HG03064 (cell line): ENCODE results near the gene CXorf58.
"Not testable (repeated sequence)": the region's sequence is repeated elsewhere in the genome, so short reads cannot be mapped to it uniquely, and the experiment has no call there.

Source experiments
- ATAC-seq: cut with Tn5 transposase; IDR thresholded peaks from one replicate; pipeline ENCODE4 v1.9.1; 2021; ENCODE audit warnings: low read depth; ENCODE audit not compliant: unreplicated experiment

Gene CXorf58, protein sequence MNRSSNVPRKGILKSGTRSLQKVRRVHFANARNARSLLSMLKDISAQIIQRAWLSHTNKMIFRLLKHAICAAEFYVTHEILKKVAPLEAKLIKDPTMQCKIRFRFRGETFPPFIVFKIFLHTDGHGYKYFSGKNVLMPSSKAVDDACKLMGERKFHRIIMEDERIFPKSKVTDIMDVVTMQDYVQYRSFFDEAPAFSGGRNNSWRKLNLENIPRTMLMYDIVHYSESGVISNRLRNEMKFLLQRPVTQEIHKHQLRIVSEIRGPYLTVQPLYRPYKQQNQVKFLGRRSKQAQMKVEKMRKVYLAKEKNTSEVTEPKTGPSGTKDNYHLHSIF

DNA sequence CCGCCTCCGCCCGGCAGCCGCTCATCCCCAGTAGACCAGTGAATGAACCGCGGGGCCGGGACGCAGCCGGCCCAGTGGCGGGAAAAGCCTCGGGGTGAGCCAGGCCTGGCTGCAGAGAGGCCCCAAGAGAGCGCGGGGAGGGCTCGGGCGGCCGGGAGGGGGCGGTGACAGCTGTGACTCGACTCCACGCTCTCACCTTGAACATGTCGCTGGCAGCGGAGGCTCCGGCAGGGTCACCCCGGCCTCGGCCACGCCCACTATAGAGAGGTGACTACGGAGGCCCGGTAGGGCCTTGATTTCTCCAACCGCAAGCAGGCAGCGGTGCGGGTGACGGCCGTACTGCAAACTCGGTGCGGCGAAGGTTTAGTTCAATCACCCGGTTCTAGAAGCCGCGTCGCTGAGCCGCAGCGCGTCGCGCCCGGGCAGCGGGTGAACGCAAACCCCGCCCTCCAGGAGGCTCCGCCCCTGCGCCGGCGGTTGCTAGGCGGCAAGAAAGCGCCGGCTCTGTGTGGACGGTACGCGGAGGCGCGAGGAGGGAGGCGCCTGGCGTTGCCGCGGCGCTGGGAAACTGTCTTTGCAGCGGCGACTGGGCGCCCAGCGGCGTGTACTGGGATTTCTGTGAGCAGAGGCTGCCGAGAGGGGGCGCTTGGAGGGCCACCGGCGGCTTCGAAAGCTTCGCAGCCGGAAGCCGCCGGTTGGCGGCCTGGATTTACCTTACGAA is at the start of gene CXorf58, which contains the start of gene APOO:
Gene CXorf58, plus strand, starts transcription at position 509 of the 721 bp plus-strand sequence. CDS start 2,297 bp downstream, outside the sequence.
Gene APOO, minus strand, starts transcription at position 441 of the 721 bp plus-strand sequence. Its CDS starts 236 bp downstream, at position 205.
- ATAC-seq = peak; percentile 89

DNA sequence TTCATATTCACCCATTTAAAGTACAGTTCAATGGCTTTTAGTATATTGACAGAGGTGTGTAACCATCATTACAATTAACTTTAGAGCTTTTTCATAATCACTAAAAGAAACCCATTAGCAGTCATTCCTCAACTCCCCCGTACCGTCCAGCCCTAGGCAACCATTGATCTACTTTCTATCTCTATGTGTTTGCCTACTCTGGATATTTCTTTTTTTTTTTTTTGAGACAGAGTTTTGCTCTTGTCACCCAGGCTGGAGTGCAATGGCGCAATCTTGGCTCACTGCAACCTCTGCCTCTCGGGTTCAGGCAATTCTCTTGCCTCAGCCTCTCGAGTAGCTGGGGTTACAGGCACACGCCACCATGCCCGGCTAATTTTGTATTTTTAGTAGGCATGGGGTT is 48.6 kb upstream of the CXorf58 start:
- not testable (repeated sequence) for ATAC-seq

DNA sequence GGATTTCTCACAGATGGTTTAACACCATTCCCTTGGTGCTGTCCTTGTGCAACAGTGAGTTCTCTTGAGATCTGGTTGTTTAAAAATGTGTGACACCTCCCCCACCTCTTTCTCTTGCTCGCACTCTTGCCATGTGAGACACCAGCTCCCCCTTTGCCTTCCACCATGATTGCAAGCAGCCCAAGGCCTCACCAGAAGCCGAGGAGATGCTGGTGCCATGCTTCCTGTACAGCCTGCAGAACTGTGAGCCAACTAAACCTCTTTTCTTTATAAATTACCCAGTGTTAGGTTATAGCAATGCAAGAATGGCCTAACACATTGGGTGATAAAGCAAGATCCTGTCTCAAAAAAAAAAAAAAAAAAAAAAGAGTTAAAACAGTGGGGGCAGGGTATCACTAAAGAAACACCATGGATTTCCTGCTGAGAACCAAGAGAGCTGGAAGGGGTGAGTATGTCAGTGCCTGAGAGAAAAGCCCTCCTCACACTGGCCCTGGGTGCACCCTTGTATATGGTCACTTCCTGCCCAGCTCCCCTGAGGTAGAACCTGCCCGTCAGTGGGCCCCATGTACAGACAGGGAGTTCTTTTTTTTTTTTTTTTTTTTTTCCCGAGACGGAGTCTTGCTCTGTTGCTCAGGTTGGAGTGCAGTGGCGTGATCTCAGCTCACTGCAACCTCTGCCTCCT is 46.5 kb upstream of the CXorf58 start:
- no peak for ATAC-seq

DNA sequence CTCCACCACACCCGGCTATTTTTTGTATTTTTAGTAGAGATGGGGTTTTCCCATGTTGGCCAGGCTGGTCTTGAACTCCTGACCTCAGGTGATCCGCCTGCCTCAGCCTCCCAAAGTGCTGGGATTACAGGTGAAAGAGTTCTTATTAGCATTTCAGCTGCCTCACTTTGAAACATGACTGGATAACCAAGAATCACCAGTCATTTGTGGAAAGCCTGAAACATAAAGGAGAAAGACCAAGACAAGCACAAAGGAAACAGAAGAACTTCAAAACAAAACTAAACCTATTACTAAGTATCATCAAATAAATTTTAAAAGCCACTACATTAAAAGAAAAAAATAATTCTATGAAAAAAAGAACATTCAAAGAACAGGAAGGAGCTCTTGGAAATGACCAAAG is 45.9 kb upstream of the CXorf58 start:
- ATAC-seq = not testable (repeated sequence)

DNA sequence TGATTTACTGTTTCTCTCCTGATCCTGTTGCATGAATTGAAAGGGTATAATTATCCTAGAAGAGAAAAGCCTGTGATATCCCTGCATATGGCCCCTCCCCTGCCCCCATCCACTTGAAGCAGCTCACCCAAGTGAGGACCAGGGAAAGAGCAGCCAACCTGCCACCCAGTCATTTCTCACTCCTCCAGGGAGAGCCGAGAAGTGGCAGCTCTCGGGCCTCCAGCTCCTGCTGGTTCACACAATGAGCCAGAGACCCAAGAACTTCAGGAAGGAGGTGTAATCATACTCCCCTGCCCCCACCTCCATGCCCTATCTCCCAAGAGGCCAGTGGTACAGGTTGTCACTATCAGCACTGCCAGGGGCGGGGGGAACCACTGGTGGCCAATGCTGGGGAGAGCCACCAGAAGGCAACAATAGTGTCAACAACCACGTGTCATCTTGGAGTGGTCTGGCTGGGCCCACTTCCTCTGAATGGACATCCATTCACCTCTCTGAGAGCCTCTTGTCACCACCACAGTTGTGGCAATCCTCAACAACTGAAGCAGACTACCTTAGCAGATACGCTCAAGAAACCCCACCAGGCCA is 43.0 kb upstream of the CXorf58 start:
- no peak for ATAC-seq

DNA sequence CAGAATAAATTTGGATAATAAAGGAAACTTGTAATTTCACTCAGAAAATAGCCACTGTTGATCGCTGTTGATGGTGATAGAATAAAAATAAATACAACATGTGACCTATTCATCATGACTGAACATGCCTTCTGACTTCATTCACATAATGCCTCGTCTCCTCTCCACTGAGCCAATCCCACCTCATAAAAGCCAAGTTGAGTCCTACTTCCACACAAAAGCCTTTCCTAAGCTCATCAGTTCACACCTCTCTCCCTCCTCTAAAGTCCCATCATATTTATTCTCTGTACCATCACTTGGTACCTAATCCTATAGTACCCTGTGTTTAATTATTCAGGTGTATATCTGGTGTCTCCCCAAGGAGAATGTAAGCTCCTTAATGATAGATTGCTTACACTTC is 37.8 kb upstream of the CXorf58 start:
- ATAC-seq = no peak

DNA sequence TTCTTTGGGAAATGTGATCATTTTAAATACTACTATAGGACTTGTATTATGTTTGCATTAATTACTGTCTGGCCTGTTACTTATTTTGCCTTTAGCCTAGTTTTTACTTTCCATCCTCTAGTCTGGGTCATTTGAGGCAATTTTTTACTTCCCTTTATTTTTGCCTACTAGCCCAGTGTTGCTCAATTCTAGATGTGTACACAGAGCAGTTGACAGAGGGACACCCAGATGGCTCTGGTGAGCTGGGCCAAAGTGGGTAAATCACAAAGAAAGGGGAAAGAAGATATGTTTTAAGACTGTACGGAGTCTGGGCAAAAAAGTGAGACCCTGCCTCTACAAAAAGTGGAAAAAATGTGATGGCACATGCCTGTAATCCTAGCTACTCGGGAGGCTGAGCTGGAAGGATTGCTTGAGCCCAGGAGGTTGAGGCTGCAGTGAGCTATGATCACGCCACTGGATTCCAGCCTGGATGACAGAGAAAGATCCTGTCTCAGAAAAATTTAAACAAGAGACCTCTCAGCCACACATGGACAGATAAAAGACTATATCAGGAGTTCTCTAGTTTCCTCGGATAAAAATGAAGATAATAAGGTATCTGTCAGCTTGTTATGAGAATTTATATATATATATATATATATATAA is 35.8 kb upstream of the CXorf58 start:
- no peak for ATAC-seq

DNA sequence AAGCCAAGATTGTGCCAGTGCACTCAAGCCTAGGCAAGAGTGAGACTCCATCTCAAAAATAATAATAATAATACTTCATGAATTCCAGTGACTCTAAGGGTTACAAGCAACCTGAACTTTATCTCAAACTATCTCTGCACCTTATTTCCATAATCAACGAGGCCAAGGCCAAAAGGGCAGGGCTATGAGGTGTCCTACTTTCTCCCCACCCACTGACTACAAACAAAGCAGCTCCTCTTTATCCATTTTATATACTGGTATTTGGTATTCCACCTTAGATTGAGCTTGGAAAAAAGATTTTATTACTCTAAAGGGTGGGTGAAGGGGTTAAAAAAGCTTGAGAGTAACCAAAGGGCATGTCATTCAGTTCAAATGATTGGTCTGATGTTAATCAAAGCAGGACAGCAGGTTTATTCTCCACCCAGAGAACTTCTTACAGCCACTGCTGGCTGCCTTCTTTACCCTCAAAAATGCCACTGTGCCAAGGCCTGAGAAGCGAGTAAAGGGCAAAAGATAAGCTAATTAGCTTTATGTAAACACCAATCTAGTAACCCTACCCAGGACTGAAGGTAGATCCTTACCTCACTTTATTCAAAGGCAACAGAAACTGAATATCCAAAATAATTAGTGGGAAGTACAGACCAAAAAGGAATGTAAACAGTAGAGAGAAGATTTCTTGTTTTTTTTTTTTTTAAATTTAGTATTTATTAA is 28.3 kb upstream of the CXorf58 start:
- no peak for ATAC-seq

DNA sequence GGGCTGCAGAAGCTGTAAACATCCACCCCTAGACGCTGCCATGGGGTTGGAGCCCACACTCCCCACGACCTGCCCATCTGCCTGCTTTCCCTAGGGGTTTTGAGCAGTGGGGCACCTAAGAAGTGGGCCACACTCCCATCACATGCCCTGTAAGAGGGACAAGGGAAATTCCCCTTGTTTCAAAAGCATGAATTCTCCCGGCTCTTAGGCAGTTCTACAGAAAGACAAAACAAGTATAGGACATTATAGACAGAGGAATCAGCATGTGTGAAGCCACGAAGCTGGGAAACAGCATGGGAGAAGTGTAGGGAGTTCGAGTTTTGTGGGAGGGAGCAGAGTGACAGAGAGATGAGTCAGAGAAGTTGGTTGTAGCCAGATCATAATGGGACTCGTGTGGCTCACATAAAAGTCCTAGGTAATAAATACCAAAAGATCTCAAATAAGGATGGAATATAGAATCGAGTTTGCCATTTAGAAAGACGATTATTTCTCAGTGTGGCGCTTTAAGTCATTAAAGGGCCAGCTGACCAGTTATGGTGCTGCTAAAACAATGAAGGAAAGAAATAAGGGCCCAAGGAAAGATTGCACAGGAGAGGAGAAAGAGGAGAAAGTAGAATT is 24.0 kb upstream of the CXorf58 start:
- ATAC-seq = no peak

DNA sequence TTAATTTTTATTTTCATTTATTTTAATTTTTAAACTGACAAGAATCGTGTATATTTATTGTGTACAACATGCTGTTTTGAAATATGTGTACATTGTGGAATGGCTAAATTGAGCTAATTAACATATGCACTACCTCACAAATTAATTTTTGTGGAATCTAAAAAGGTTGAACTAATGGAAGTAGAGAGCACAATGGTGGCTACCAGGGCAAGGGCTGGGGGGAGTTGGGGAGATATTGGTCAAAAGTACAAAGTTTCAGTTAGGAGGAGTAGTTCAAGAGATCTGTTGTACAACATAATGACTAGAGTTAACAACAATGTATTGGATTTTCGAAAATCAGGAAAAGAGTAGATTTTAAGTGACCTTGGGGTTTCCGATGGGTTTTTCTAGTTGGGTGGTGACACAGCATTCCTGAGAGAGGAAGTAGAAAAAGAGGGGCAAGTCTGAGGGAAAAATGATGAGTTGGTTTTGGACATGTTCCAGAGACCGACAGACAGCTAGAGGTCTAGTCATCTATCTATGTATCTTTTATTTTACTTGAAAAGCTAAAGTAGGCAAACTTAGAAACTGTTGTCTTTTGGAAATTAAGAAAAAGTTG is 23.3 kb upstream of the CXorf58 start:
- no peak for ATAC-seq

DNA sequence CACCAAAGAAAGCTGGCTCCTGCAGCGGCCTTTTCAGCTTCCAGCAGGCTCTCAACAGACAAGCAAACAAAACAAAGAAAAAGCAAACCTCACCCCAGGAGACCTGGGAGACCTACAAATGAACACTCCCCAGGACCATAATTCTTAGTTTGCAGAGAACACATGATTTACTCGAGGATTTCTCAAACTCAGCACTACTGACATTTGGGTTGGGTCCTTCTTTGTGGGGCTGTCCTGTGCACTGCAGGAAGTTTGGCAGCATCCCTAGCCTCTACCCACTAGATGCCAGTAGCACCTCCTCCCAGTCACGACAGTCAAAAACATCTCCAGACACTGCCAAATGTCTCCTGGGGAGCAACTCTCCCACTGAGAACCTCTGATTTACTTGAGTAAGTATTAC is 22.0 kb upstream of the CXorf58 start:
- ATAC-seq = no peak

DNA sequence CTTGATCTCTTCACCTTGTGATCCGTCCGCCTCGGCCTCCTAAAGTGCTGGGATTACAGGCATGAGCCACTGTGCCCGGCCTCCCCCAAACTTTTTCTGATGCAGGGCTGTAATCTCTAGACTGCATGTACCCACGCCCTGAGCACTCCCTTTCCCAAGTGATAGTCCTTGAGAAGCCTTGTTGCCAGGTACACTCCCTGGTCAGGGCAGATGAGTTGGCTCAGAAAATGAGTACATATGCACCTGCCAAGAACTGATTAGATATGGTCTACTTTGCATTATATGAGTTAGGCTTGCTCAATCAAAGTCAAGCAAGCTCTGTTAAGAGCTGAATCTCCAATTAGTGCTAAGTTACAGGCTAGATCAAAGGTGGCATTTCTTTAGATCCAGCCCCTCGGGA is 20.4 kb upstream of the CXorf58 start:
- ATAC-seq = no peak

DNA sequence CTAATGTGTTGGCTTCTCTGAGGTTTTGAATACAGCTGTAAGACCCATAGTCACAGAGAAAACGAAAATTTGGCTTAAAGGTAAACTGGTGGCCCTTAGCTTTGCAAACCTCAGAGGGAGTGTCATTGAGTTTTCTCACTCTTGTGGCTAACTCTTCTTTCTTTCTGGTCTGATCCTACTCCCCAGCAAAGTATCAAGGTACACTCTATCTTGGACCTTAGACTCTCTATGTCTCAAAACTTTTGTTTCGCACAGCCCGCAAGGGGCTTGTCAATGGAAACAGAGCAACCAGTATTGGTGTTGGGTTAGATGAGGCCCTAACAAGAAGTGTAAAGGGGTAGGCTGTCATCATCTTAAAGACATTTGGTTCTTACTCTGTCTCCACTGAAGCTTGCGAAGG is 19.9 kb upstream of the CXorf58 start:
- no peak for ATAC-seq

DNA sequence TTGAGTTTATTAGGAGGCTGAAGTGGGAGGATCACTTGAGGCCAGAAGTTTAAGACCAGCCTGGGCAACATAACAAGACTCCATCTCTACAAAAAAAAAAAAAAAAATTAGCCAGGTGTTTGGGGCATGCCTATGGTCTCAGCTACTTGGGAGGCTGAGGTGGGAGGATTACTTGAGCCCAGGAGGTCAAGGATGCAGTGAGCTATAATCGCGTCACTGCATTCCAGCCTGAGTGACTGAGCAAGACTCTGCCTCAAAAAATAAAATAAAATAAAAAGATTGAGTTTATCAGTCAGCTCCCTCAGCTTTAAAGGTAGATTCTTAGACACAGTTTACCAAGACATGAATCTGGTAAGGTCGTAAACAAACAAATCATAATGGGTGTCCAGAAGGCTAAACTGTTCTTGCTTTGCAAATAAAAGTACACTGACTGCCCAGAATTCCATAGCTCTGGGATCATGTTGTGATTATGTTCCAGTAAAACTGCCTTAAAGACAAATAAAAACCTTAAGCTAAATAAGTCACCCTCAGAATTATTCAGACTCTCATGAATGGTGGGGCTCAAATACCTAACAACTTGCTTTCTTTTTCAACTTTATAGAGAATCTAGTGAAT is 18.8 kb upstream of the CXorf58 start:
- ATAC-seq = no peak

DNA sequence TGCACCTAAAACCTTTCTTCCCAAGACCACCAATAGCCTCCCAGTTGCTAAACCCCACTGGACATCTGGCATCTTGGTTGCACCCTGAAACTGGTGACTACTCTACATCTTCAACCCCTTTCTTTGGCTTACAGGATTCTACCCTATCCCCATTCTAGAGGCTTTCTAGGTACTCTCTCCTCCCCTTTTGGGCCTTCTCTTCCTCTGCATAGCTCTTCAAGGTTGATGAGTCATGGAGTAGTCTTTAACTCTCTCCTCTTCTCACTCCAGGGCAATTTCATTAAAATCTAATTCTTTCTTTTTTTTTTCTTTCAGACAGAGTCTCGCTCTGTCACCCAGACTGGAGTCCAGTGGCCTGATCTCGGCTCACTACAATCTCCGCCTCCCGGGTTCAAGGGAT is 16.9 kb upstream of the CXorf58 start:
- no peak for ATAC-seq

DNA sequence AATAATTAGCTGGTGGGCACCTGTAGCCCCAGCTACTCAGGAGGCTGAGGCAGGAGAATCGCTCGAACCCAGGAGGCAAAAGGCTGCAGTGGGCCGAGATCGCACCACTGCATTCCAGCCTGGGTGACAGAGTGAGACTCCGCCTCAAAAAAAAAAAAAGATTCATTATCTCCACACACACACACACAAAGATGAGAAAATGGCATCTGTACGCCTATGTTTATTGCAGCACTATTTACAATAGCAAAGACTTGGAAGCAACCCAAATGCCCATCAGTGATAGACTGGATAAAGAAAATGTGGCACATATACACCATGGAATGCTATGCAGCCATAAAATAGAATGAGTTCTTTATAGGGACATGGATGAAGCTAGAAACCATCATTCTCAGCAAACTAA is 12.8 kb upstream of the CXorf58 start:
- ATAC-seq = not testable (repeated sequence)

DNA sequence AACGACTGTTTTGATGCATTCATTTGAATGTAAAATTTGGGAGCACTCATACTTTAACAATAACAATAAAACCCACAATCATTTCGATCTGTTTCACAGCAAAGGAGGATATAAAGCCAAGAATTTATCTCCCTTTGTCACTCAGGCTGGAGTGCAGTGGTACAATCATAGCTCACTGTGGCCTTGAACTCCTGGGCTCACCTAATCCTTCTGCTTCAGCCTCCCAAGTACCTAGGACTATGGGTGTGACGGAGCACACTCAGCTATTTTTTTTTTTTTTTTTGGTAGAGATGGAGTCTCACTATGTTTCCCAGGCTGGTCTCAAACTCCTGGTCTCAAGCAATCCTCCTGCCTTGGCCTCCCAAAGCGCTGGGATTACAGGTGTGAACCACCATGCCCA is 11.3 kb upstream of the CXorf58 start:
- ATAC-seq = not testable (repeated sequence)

DNA sequence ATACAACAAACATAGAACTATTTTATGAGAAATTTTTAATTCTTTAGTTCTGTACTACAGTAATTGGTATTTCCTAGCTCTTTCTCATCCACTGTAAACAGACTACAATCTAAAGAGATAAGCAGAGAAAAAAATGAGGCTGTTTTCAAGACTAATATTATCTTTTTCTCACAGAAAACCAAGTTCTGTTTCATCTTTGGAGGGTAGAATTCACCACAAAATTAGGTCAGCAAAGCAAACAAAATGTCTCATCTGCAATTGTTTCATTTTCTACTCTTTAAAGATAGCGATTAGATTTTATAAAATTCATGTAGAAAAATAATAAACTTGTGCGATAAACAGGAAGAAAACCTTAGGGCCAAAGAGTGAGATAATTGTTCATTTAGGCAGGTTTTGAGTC is 10.8 kb upstream of the CXorf58 start:
- ATAC-seq = no peak
